Hepatocyte (in vitro differentiated cells): Measurements from ENCODE around the gene HFE. TPM values are rescaled to one million over a fixed set of nuclear protein-coding genes. Genes with fewer than 3 reads are reported as not detected.

Experiments
- DNase-seq: peaks from one replicate; pipeline ENCODE4 v3.0.0-alpha.2; 2016; ENCODE audit warnings: low spot score
- H2AFZ ChIP-seq: fragments of 200-600 bp; sonication (generic); 2 replicates; pipeline ENCODE4 v1.6.0; 2016; ENCODE audit warnings: antibody characterized with exemption, mild to moderate bottlenecking
- H3K27ac ChIP-seq: fragments of 200-600 bp; sonication (generic); 2 replicates; pipeline ENCODE4 v1.5.1; 2016; ENCODE audit warnings: mild to moderate bottlenecking
- H3K27me3 ChIP-seq: fragments of 200-600 bp; sonication (generic); 2 replicates; pipeline ENCODE4 v1.6.1; 2016
- H3K36me3 ChIP-seq: fragments of 200-600 bp; sonication (generic); replicated peaks from 2 replicates; pipeline ENCODE4 v1.5.1; 2016; ENCODE audit warnings: low read depth; ENCODE audit not compliant: insufficient read depth
- H3K4me1 ChIP-seq: fragments of 200-600 bp; sonication (generic); 2 replicates; pipeline ENCODE4 v1.5.1; 2016; ENCODE audit warnings: mild to moderate bottlenecking, moderate library complexity; ENCODE audit not compliant: insufficient read depth
- H3K4me2 ChIP-seq: fragments of 200-600 bp; sonication (generic); 2 replicates; pipeline ENCODE4 v1.6.0; 2016
- H3K4me3 ChIP-seq: fragments of 200-600 bp; sonication (generic); 2 replicates; pipeline ENCODE4 v1.5.1; 2016; ENCODE audit warnings: mild to moderate bottlenecking
- H3K79me2 ChIP-seq: fragments of 200-600 bp; sonication (generic); 2 replicates; pipeline ENCODE4 v1.6.0; 2017; ENCODE audit warnings: mild to moderate bottlenecking
- H3K9me2 ChIP-seq: fragments of 200-600 bp; sonication (generic); replicated peaks from 2 replicates; pipeline ENCODE4 v1.6.0; 2017; ENCODE audit warnings: mild to moderate bottlenecking; ENCODE audit not compliant: insufficient read depth
- H3K9me3 ChIP-seq: fragments of 200-600 bp; sonication (generic); 2 replicates; pipeline ENCODE4 v1.5.1; 2016; ENCODE audit warnings: low read depth, mild to moderate bottlenecking
- H4K20me1 ChIP-seq: fragments of 200-600 bp; sonication (generic); 2 replicates; pipeline ENCODE4 v1.6.0; 2016; ENCODE audit warnings: mild to moderate bottlenecking; ENCODE audit not compliant: insufficient read depth, poor library complexity, severe bottlenecking
- CTCF ChIP-seq: fragments of 200-600 bp; sonication (generic); IDR thresholded peaks from 2 replicates; pipeline ENCODE4 v1.5.1; 2016; ENCODE audit warnings: antibody characterized with exemption, mild to moderate bottlenecking; ENCODE audit not compliant: poor library complexity
- EZH2 ChIP-seq: fragments of 200-600 bp; sonication (generic); IDR thresholded peaks from 2 replicates; pipeline ENCODE4 v1.6.1; 2016; ENCODE audit warnings: antibody characterized with exemption, mild to moderate bottlenecking, borderline replicate concordance
- EZH2phosphoT487 ChIP-seq: fragments of 200-600 bp; sonication (generic); IDR thresholded peaks from one replicate; pipeline ENCODE4 v1.6.1; 2018; ENCODE audit warnings: antibody characterized with exemption, mild to moderate bottlenecking, low read depth, moderate library complexity; ENCODE audit not compliant: unreplicated experiment, severe bottlenecking
- WGBS: methylation state at CpG from one replicate; pipeline ENCODE4 v1.1.6; 2016; ENCODE audit warnings: low lambda C conversion rate; ENCODE audit errors: missing lambda C conversion rate; 5-methylcytosine and 5-hydroxymethylcytosine counted together
- polyA plus RNA-seq: library from polyadenylated mRNA; unstranded; fragments of >200 nt; fragmentation: Nextera tagmentation; extraction: Ambion mirVana; gene quantifications from 2 replicates; pipeline ENCODE4 v1.2.1, GENCODE V29; 2016
- total RNA-seq: library from RNA; depleted of rRNA; stranded (reverse); fragments of >200 nt; gene quantifications from 2 replicates; pipeline ENCODE4 v1.2.3, GENCODE V29; 2014

Gene HFE
- total and polyA plus RNA-seq, 2 experiments from 2014 or later, result 3.6 to 7.4 TPM

- Histone ChIP-seq H3K27me3 (no peaks in the 10 kb centered on the region), H3K9me3 (no peaks in the 10 kb centered on the region), H3K4me2 (no peak overlapping the region), H3K27ac (no peak overlapping the region), H3K36me3 (no peaks in the 10 kb centered on the region), H3K4me1 (no peaks in the 10 kb centered on the region), H3K79me2 (no peaks in the 10 kb centered on the region), H4K20me1 (no peaks in the 10 kb centered on the region), H3K9me2 (no peaks in the 10 kb centered on the region), H3K4me3 (no peak overlapping the region), H2AFZ (no peak overlapping the region)
- TF ChIP-seq EZH2phosphoT487, result no peak
- TF ChIP-seq CTCF, result peak; percentile 89
- DNase-seq, result peak; percentile 86
- WGBS, result 4% methylated on average over 5 of the region's 5 CpGs
These were observed 10.1 kb downstream of the HFE start for GRCh38 chr6:26097268-26097875.

- 2% methylated on average over 9 of the region's 9 CpGs for WGBS
- H3K27ac ChIP-seq, result peak overlapping the region; percentile 76
These were observed 16.0 kb downstream of the HFE start for GRCh38 chr6:26103141-26103769.

GRCh38 chr6:26103770-26104456 lies 16.7 kb downstream of the HFE start:
- H3K4me2 ChIP-seq, result peak overlapping the region; percentile 70
- no peaks in the 10 kb centered on the region for H4K20me1 ChIP-seq
- peak overlapping the region; percentile 76 for H3K27ac ChIP-seq
- H3K36me3 ChIP-seq, result no peaks in the 10 kb centered on the region
- no peaks in the 10 kb centered on the region for H3K9me2 ChIP-seq
- no peaks in the 10 kb centered on the region for H3K79me2 ChIP-seq
- H3K4me3 ChIP-seq, result peak overlapping the region; percentile 35
- H3K27me3 ChIP-seq, result no peaks in the 10 kb centered on the region
- H3K9me3 ChIP-seq, result no peaks in the 10 kb centered on the region
- H2AFZ ChIP-seq, result peak overlapping the region; percentile 15
- peaks cover 5% of the 10 kb centered on the region for H3K4me1 ChIP-seq
- peak; percentile 86 for DNase-seq
- no peak for TF ChIP-seq EZH2phosphoT487
- peak; percentile 51 for TF ChIP-seq CTCF
- 1% methylated on average over 39 of the region's 39 CpGs for WGBS

More at GRCh38 chr6:26103141-26103769, 16.0 kb downstream of the HFE start:
- TF ChIP-seq CTCF (no peak), EZH2 (no peak), EZH2phosphoT487 (no peak)
- peak overlapping the region; percentile 0 for H2AFZ ChIP-seq
- H3K4me2 ChIP-seq, result peak overlapping the region; percentile 70
- H4K20me1 ChIP-seq, result no peaks in the 10 kb centered on the region
- no peak overlapping the region for H3K4me3 ChIP-seq
- H3K79me2 ChIP-seq, result no peaks in the 10 kb centered on the region
- H3K36me3 ChIP-seq, result no peaks in the 10 kb centered on the region
- no peaks in the 10 kb centered on the region for H3K9me2 ChIP-seq
- peaks cover 5% of the 10 kb centered on the region for H3K4me1 ChIP-seq
- DNase-seq, result peak; percentile 46
- no peaks in the 10 kb centered on the region for H3K9me3 ChIP-seq
- no peaks in the 10 kb centered on the region for H3K27me3 ChIP-seq
